Measurements from ENCODE around the gene OXNAD1.

GRCh38 chr3:16240229-16241023, 24.6 kb upstream of the OXNAD1 start:
- TF ChIP-seq CTCF (IDR thresholded peaks at IDR 0.05) (no peak), POLR2A (IDR thresholded peaks at IDR 0.05) (no peak)
